ENCODE results near the gene LRCOL1.

LRCOL1 gene

GRCh38 chr12:132614029-132614428 lies 3.6 kb upstream of the LRCOL1 start:
- no peaks in the 10 kb centered on the region for H3K36me3 ChIP-seq (ENCODE audit: control insufficient read depth, insufficient read depth, low read length)
- TF ChIP-seq, protein P1, sequence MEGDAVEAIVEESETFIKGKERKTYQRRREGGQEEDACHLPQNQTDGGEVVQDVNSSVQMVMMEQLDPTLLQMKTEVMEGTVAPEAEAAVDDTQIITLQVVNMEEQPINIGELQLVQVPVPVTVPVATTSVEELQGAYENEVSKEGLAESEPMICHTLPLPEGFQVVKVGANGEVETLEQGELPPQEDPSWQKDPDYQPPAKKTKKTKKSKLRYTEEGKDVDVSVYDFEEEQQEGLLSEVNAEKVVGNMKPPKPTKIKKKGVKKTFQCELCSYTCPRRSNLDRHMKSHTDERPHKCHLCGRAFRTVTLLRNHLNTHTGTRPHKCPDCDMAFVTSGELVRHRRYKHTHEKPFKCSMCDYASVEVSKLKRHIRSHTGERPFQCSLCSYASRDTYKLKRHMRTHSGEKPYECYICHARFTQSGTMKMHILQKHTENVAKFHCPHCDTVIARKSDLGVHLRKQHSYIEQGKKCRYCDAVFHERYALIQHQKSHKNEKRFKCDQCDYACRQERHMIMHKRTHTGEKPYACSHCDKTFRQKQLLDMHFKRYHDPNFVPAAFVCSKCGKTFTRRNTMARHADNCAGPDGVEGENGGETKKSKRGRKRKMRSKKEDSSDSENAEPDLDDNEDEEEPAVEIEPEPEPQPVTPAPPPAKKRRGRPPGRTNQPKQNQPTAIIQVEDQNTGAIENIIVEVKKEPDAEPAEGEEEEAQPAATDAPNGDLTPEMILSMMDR (IDR thresholded peaks at IDR 0.05; ENCODE audit: insufficient read depth, low read length, poor library complexity, severe bottlenecking): no peak
- no peak for DNase-seq (ENCODE audit: extremely low read depth, insufficient read length)
- H3K27me3 ChIP-seq (replicated peaks; ENCODE audit: control insufficient read depth, insufficient read depth, low read length): no peaks in the 10 kb centered on the region; the same call in 1 of the 2 replicates
- no peak overlapping the region for H3K4me3 ChIP-seq (replicated peaks; ENCODE audit: low read depth, low read length)

- TF ChIP-seq, protein P1 (IDR thresholded peaks at IDR 0.05; ENCODE audit: insufficient read depth, low read length, poor library complexity, severe bottlenecking): no peak
- Histone ChIP-seq H3K36me3 (ENCODE audit: control insufficient read depth, insufficient read depth, low read length) (no peaks in the 10 kb centered on the region), H3K4me3 (replicated peaks; ENCODE audit: low read depth, low read length) (no peak overlapping the region), H3K27me3 (replicated peaks; ENCODE audit: control insufficient read depth, insufficient read depth, low read length) (no peaks in the 10 kb centered on the region; the same call in 1 of the 2 replicates)
- no peak for DNase-seq (ENCODE audit: extremely low read depth, insufficient read length)
Measured at GRCh38 chr12:132611620-132612019, 1.2 kb upstream of the LRCOL1 start.

- TF ChIP-seq, protein P1 (IDR thresholded peaks at IDR 0.05; ENCODE audit: insufficient read depth, low read length, poor library complexity, severe bottlenecking): no peak
- H3K36me3 ChIP-seq (ENCODE audit: control insufficient read depth, insufficient read depth, low read length): no peaks in the 10 kb centered on the region
- no peak for DNase-seq (ENCODE audit: extremely low read depth, insufficient read length)
- H3K27me3 ChIP-seq (replicated peaks; ENCODE audit: control insufficient read depth, insufficient read depth, low read length): no peaks in the 10 kb centered on the region; the same call in 1 of the 2 replicates
- no peak overlapping the region for H3K4me3 ChIP-seq (replicated peaks; ENCODE audit: low read depth, low read length)
Measured at GRCh38 chr12:132610866-132611602, 652 bp upstream of the LRCOL1 start.

- Histone ChIP-seq H3K27me3 (replicated peaks; ENCODE audit: control insufficient read depth, insufficient read depth, low read length) (no peaks in the 10 kb centered on the region; the same call in 1 of the 2 replicates), H3K4me3 (replicated peaks; ENCODE audit: low read depth, low read length) (no peak overlapping the region), H3K36me3 (ENCODE audit: control insufficient read depth, insufficient read depth, low read length) (no peaks in the 10 kb centered on the region)
- no peak for DNase-seq (ENCODE audit: extremely low read depth, insufficient read length)
- TF ChIP-seq, protein P1 (IDR thresholded peaks at IDR 0.05; ENCODE audit: insufficient read depth, low read length, poor library complexity, severe bottlenecking): no peak
Measured at GRCh38 chr12:132608231-132609171, 1.9 kb downstream of the LRCOL1 start.

- H3K4me3 ChIP-seq (replicated peaks; ENCODE audit: low read depth, low read length): no peak overlapping the region
- TF ChIP-seq, protein P1 (IDR thresholded peaks at IDR 0.05; ENCODE audit: insufficient read depth, low read length, poor library complexity, severe bottlenecking): no peak
- H3K36me3 ChIP-seq (ENCODE audit: control insufficient read depth, insufficient read depth, low read length): no peaks in the 10 kb centered on the region
- no peak for DNase-seq (ENCODE audit: extremely low read depth, insufficient read length)
- no peaks in the 10 kb centered on the region; the same call in 1 of the 2 replicates for H3K27me3 ChIP-seq (replicated peaks; ENCODE audit: control insufficient read depth, insufficient read depth, low read length)
Measured at GRCh38 chr12:132606927-132607326, 3.5 kb downstream of the LRCOL1 start.

All from GM06990 (cell line).